ENCODE results near the gene ANG. TPM values are rescaled to one million over a fixed set of nuclear protein-coding genes. Genes with fewer than 3 reads are reported as not detected.

The ANG gene
- total RNA-seq, 3 donors from 2014 or later (not counting 1 experiment from before 2014, with no cell fraction given) = 0.35 TPM; not detected in 2

GRCh38 chr14:20681348-20682126, 7.0 kb upstream of the ANG start:
- WGBS (ENCODE audit: insufficient coverage) = under 1% methylated on average over 24 of the region's 25 CpGs
- no peaks in the 10 kb centered on the region for H3K4me1 Mint-ChIP-seq
- no peaks in the 10 kb centered on the region for H3K27me3 ChIP-seq (ENCODE audit: control insufficient read depth, insufficient read depth, low read length)
- ATAC-seq (peak; percentile 36 to 54 (median 46)), DNase-seq (peak; percentile 85 to 94)
- H3K4me1 ChIP-seq (ENCODE audit: control insufficient read depth, insufficient read depth, low read length) = peaks cover 44% of the 10 kb centered on the region
- H3K27me3 Mint-ChIP-seq (ENCODE audit: low read depth in 2 of 2) = no peaks in the 10 kb centered on the region
- intact Hi-C loops (cut with micrococcal nuclease) = loop anchor here (1.0 to 5.0 kb wide), 7 partner anchors 18 to 374 kb away; partner anchors contain the start of genes APEX1, OSGEP, PARP2 and TEP1
- no peaks in the 10 kb centered on the region for H3K36me3 Mint-ChIP-seq
- no peaks in the 10 kb centered on the region for H3K9me3 ChIP-seq (ENCODE audit: control insufficient read depth, insufficient read depth, low read length)
- H3K27ac ChIP-seq (ENCODE audit: low read length) = peak overlapping the region; percentile 99
- TF ChIP-seq CTCF (IDR thresholded peaks at IDR 0.05) = no peak
- no peak overlapping the region for H3K4me3 Mint-ChIP-seq
- H3K4me3 ChIP-seq (ENCODE audit: low read length) = peak overlapping the region; percentile 95
- no peak overlapping the region for H3K27ac Mint-ChIP-seq
- no peaks in the 10 kb centered on the region for H3K36me3 ChIP-seq (ENCODE audit: control insufficient read depth, insufficient read depth, low read length)
- no peaks in the 10 kb centered on the region for H3K9me3 Mint-ChIP-seq

GRCh38 chr14:20682127-20682434, 6.5 kb upstream of the ANG start:
- H3K27ac Mint-ChIP-seq = no peak overlapping the region
- Histone ChIP-seq H3K4me3 (ENCODE audit: low read length) (peak overlapping the region; percentile 95), H3K36me3 (ENCODE audit: control insufficient read depth, insufficient read depth, low read length) (no peaks in the 10 kb centered on the region), H3K27me3 (ENCODE audit: control insufficient read depth, insufficient read depth, low read length) (no peaks in the 10 kb centered on the region), H3K9me3 (ENCODE audit: control insufficient read depth, insufficient read depth, low read length) (no peaks in the 10 kb centered on the region), H3K27ac (ENCODE audit: low read length) (peak overlapping the region; percentile 99), H3K4me1 (ENCODE audit: control insufficient read depth, insufficient read depth, low read length) (peaks cover 44% of the 10 kb centered on the region)
- no peaks in the 10 kb centered on the region for H3K9me3 Mint-ChIP-seq
- no peak for TF ChIP-seq CTCF (IDR thresholded peaks at IDR 0.05)
- no peak overlapping the region for H3K4me3 Mint-ChIP-seq
- no peaks in the 10 kb centered on the region for H3K36me3 Mint-ChIP-seq
- WGBS (ENCODE audit: insufficient coverage) = 3% methylated on average over 11 of the region's 11 CpGs
- intact Hi-C loops (cut with micrococcal nuclease) = loop anchor here (2.0 to 5.0 kb wide), 4 partner anchors 227 to 375 kb away; partner anchors contain the start of genes APEX1, OSGEP, PARP2 and TEP1
- no peak for ATAC-seq
- no peaks in the 10 kb centered on the region for H3K4me1 Mint-ChIP-seq
- no peak for DNase-seq
- H3K27me3 Mint-ChIP-seq (ENCODE audit: low read depth in 2 of 2) = no peaks in the 10 kb centered on the region

- Histone ChIP-seq H3K27me3 (ENCODE audit: control insufficient read depth, insufficient read depth, low read length) (no peaks in the 10 kb centered on the region), H3K4me1 (ENCODE audit: control insufficient read depth, insufficient read depth, low read length) (peaks cover 44% of the 10 kb centered on the region), H3K9me3 (ENCODE audit: control insufficient read depth, insufficient read depth, low read length) (no peaks in the 10 kb centered on the region), H3K4me3 (ENCODE audit: low read length) (peak overlapping the region; percentile 95), H3K27ac (ENCODE audit: low read length) (peak overlapping the region; percentile 99), H3K36me3 (ENCODE audit: control insufficient read depth, insufficient read depth, low read length) (no peaks in the 10 kb centered on the region)
- WGBS (ENCODE audit: insufficient coverage) = under 1% methylated on average over 38 of the region's 40 CpGs
- intact Hi-C loops (cut with micrococcal nuclease) = loop anchor here (1.0 to 5.0 kb wide), 5 partner anchors 9 to 375 kb away; partner anchors contain the start of genes APEX1, OSGEP, PARP2 and TEP1
- DNase-seq (peak; percentile 68 to 93), ATAC-seq (peak; percentile 61 to 76 (median 64))
- Mint-ChIP-seq H3K4me1 (no peaks in the 10 kb centered on the region), H3K9me3 (no peaks in the 10 kb centered on the region), H3K36me3 (no peaks in the 10 kb centered on the region), H3K4me3 (no peak overlapping the region), H3K27ac (no peak overlapping the region), H3K27me3 (ENCODE audit: low read depth in 2 of 2) (no peaks in the 10 kb centered on the region)
- no peak for TF ChIP-seq CTCF (IDR thresholded peaks at IDR 0.05)
These were observed 6.0 kb upstream of the ANG start for GRCh38 chr14:20682435-20683124.

All from natural killer cell (primary cell).